NCI-H1417 treated with DMSO at 0.1 percent for 48 hours (cell line): ENCODE measurements around the gene MMRN2.

ENCODE experiments used
- DNase-seq: peaks from one replicate; lab custom pipeline; 2025; lab: John Stamatoyannopoulos, UW

The MMRN2 gene

GRCh38 chr10:86970162-86970981 lies 13.0 kb upstream of the MMRN2 start:
- DNase-seq = no peak

- DNase-seq = no peak
These were observed 12.1 kb upstream of the MMRN2 start for GRCh38 chr10:86969421-86970041.

- DNase-seq = no peak
These were observed 11.6 kb upstream of the MMRN2 start for GRCh38 chr10:86968994-86969355.

- no peak for DNase-seq
These were observed 11.0 kb upstream of the MMRN2 start, which contains the start of gene ADIRF for GRCh38 chr10:86968271-86968993. ADIRF (plus strand) TSS chr10:86968482; CDS start chr10:86968545, 63 bp downstream.

GRCh38 chr10:86967481-86967941 lies 10.1 kb upstream of the MMRN2 start:
- DNase-seq = no peak

GRCh38 chr10:86965986-86966654 lies 8.7 kb upstream of the MMRN2 start:
- no peak for DNase-seq

- DNase-seq = no peak
These were observed 7.4 kb upstream of the MMRN2 start for GRCh38 chr10:86964847-86965190.

- DNase-seq = no peak
These were observed 6.8 kb upstream of the MMRN2 start for GRCh38 chr10:86964061-86964846.

- DNase-seq = no peak
These were observed 6.0 kb upstream of the MMRN2 start for GRCh38 chr10:86963341-86963919.

GRCh38 chr10:86962981-86963310 lies 5.5 kb upstream of the MMRN2 start:
- DNase-seq = no peak

- DNase-seq = no peak
These were observed 4.9 kb upstream of the MMRN2 start for GRCh38 chr10:86962136-86962980.

GRCh38 chr10:86961481-86962091 lies 4.2 kb upstream of the MMRN2 start:
- DNase-seq = no peak

- no peak for DNase-seq
These were observed 3.5 kb upstream of the MMRN2 start for GRCh38 chr10:86960863-86961434.

- no peak for DNase-seq
These were observed 2.8 kb upstream of the MMRN2 start for GRCh38 chr10:86960003-86960862.

GRCh38 chr10:86959737-86960002 lies 2.3 kb upstream of the MMRN2 start:
- no peak for DNase-seq

- no peak for DNase-seq
These were observed 1.7 kb upstream of the MMRN2 start for GRCh38 chr10:86958901-86959736.

GRCh38 chr10:86958116-86958900 lies 893 bp upstream of the MMRN2 start, which contains the start of gene SNCG:
SNCG (plus strand) TSS chr10:86958599; CDS start chr10:86958698, 99 bp downstream.
- no peak for DNase-seq
